GM21367 (cell line): Measurements from ENCODE around the gene LZTS2.
A peak's percentile ranks its signal among the peaks of the same experiment; 100 is the strongest.

Experiments used
- ATAC-seq: cut with Tn5 transposase; IDR thresholded peaks from one replicate; pipeline ENCODE4 v1.9.1; 2021; ENCODE audit not compliant: unreplicated experiment

The LZTS2 gene

DNA sequence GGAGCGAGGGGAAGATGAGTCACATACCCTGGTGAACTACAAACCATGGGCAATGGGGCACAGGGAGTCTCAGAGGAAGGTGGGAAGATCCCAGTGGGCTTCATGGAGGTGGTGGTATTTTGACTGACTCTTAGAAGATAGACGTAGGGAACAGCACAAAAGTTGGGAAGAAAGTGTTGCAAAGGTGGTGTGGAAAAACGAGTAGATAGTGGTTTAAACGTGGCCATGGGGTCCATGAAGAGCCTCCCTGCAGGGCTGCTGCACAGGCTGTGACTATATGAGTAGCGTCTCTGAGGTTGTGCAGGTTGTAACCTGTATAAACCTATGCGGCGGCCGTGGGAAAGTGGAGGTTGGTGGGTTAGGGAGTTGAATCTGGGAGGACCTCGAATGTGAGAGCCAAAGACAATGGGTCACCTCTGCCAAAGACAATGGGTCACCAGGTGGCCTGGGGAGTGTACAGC lies 13.8 kb downstream of the LZTS2 start:
- ATAC-seq = no peak

DNA sequence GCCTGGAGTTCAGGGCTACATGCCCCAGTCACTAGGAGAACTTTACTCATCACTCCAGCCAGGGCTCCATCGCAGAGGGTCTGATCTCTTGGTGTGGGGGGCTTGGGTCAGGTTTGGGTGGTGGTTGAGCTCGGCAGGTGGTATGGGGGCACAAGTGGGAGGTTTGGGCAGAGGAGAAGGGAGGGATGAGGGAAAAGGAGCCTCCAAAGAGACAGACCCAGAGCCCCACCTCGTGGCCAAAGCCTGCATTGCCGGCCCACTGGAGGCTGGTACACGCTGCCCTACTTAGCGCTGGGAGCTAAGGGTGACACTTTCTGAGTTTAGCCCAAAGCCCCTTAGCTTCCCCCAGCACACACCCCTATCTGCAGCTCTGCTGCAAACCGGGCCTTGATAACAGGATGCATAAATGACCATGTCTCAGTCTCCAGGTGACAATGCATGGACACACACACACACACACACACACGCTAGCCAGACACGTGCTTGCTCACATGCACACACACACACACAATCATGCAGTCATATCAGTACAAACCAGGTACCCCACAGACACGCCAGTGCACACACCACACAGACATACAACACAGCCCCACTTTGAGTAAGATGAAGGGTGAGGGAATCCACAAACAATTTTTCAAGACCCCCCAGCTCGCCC lies 14.7 kb downstream of the LZTS2 start:
- ATAC-seq = no peak

DNA sequence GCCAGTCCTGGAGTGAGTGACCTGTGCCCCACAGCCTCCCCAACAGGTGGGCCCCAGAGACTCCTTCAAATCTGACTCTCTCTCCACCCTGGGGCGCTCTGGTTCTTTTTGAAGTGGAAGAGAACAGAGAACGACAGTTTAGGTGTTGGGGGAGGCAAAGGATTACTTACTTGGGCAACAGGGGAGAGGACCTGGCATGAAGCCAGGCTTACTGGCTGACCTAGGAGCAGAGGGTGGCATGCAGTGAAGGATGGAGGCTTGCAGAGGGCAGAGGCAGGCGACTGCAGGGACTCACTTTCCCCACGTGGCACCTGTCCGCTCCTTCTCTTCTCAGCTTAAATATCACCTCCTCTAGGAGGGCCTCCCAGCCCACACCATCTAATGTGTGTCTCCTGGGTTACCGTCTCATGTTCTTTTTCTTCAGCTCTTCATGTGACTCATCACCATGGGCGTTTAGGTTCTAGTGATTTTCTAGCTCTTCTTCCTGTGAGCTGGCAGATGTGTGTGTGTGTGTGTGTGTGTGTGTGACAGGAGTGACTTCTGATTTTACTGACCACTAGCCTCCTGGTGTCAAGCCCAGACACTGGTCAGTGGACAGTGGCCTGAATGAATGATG lies 15.5 kb downstream of the LZTS2 start:
- no peak for ATAC-seq

- ATAC-seq = no peak
Measured at GRCh38 chr10:101015582-101015973, 16.0 kb downstream of the LZTS2 start.

DNA sequence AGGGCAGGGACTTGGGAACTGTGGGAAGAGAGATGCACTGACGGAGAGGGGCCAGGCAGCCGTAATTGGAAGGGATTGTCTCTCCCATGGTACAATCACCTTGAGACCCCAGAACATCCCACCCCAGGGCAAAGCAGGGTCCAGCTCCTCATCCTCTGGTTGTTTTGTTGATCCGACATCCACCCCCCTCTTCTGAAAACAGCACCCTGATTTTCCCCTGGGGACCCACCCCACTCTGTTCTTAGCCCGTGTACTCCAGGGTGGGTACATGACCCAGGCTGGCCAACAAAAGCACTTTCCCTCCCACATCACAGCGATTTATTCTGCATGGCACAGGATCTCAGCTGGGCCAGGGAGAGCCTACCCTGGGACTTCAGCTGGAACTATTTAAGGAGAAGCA lies 17.2 kb downstream of the LZTS2 start:
- no peak for ATAC-seq

GRCh38 chr10:101018118-101018599 lies 18.6 kb downstream of the LZTS2 start:
- no peak for ATAC-seq

GRCh38 chr10:101018600-101019439 lies 19.2 kb downstream of the LZTS2 start:
- no peak for ATAC-seq

GRCh38 chr10:101019440-101019703 lies 19.8 kb downstream of the LZTS2 start:
- no peak for ATAC-seq

DNA sequence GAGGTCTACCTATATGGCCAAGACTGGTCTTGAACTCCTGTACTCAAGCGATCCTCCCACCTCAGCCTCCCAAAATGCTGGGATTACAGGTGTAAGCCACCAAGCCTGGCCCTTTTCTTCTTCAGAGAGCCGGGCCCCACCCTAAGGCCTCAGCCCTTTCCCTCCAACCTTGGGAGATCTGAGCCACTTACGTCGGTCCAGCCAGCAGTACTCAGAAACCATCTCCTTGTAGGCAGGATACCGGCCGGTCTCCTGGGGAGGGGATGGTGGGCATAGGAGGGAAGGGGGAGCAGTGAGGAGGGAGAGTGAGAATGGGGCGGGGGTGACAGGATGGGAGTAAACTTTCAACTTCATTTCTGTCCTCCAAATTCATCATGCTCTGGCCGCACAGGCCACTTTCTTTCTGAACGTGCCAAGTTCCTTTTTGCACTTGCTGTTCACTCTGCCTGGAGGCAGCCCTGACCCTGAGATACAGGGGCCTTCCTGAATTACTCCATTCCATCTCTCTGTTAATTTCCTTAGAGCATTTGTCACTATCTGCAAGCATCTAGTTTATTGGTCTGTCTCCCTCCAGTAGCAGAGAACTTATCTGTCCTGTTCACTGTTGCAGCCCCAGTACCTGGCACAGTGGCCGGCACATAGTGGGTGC lies 20.9 kb downstream of the LZTS2 start:
- no peak for ATAC-seq

DNA sequence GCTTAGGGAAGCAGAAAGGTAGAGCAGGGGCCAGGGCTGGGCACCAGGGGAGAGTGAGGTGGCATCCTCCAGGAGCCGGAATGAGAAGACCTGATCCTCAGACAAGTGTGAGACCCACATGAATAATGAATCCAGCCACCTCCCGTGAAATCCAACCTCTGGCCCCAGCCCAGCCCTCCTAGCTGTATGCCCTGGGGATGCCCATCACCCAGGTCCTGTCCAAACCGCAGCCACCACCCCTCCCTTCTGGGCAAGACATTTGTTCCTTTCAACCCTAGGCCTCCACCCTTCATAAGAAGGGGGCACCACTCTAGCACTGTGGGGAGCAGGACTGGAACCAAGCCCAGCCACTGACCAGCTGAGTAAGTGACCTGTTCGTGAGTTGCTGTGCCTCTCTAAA lies 21.6 kb downstream of the LZTS2 start:
- ATAC-seq = no peak

- no peak for ATAC-seq
Measured at GRCh38 chr10:101021692-101022251, 22.2 kb downstream of the LZTS2 start.

DNA sequence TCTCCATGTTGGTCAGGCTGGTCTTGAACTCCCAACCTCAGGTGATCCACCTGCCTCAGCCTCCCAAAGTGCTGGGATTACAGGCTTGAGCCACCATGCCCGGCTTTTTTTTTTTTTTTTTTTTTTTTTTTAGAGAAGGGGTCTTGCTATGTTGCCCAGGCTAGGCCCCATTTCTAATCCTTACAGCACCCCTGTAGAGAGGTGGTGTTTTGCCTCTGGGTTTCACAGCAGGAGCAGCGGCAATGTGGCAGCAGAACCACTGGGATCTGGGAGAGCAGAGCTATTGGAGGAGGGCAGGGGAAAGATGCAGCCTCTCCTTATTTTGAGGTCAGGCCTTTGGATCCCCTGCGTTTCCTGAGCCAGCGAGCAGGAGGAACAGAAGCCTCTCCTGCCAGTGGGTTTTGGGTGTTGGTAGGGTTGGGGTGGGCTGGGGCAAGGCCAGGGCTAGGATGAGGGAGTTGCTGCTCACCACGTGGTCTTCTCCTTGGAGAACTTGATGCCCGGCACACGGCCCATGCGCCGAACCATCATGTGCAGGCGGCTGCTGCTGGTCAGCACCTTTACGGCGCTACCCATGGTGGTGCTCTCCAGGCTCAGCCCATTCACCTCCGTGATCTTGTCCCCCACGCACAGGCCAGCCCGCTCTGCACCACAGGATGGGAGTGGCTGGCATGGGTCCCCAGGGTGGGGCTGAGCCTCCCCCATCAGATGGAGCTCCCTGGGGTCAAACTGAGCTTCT lies 23.5 kb downstream of the LZTS2 start:
- ATAC-seq = no peak

DNA sequence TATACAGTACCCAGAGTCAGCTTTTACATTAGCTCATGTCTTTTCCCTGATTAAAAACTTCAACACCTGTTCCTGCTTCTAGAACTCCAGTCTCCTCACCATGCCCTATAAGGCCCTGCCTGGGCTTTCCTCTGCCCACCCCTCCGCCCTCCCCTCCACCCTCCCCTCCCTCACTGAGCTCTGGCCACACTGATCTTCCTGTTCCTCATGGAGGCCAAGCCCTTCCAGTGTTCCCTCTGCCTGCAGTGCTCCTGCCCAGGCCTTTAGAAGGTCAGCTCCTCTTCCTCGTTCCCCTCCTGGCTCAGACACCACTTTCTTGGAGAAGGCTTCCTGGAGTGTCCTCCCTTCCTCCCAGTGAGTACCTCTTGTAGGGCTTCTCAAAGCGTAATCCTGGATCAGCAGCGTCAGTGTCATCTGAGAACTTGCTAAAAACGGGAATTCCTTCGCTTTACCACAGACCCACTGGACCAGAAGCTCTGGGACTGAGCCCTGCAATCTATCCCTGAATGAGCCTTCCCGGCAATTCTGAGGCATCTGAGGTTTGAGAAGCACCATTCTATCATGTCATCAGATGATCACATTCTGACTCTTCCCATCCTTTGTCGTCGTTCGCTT lies 27.6 kb downstream of the LZTS2 start:
- no peak for ATAC-seq

GRCh38 chr10:101028446-101029337 lies 29.1 kb downstream of the LZTS2 start:
- ATAC-seq = no peak

DNA sequence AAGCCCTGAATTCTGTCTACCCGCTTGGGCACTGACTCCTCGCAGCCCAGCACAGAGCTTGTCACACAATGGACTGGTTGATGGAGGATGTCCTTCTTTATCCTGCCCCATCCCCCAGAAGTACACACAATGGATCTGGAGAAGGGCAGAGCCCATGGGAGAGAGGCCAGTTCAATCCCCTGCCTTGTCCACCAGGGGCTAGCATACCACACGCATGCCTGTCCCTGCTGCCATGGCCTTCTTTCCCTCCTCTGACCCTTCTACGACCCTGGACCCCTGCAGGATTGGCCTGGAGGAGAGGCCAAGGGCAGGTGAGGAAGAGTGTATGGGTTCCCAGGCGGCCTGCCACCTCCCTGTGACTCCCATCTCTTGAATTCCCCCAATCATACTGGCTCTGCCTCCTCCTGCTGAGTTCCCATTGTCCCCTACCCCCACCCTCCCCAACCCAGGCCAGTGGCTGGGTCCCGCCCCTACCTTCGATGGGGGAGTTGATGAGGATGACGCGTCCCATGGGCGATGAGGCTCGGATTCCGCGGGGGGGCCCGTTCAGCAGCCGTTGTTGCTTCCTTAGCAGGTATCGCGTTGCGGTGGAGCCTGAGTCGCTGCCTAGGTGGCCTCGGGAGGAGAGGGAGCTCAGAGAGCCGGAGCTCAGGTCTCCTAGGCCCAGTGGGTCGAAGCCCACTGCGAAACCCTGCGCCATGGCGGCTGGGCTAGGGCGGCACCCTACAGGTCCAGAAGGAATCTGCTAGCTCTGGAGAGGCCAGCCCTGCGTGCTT lies 30.1 kb downstream of the LZTS2 start:
- no peak for ATAC-seq

DNA sequence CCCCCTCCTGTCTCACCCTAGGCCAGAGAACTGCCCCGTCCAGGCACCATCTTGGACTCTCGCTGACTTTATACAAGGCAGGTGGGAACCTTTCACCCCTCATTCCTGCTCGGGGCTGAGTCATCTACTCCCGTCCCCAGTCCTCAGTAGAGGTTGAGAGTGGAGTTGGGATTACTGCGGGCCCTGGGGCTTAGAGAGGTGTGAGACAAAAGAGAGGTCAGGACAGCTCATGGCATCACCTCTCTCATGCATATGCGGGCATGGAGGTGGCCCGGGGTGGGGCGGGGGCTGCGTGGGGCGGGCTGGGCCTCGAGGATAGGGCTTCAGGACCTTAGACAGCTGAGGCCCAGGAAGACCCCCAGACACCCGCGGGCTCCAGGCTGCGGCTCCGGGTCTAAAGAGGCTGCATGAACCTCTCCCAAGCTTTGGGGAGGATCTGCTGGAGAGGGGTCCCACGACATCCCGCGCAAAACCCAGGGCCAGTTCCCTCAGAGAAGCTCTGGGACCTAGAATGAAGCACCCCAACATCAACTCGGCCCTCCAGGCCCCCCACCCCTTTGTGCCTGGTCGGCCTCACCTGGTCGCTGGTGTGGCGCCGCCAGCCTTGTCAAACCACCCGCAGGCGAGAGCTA lies 31.0 kb downstream of the LZTS2 start:
- ATAC-seq = no peak

- peak; percentile 84 for ATAC-seq
Measured at GRCh38 chr10:101031128-101031795, 31.7 kb downstream of the LZTS2 start, which contains the start of the genes PDZD7 and SFXN3. Gene PDZD7, minus strand, starts transcription at chr10:101031129. Its CDS starts 910 bp downstream, at chr10:101030219. Gene SFXN3, plus strand, starts transcription at chr10:101031234. Its CDS starts 3,461 bp downstream, at chr10:101034695.
